GM04504 (cell line): ENCODE data around the gene SHLD2.
"Not testable (repeated sequence)": the region's sequence is repeated elsewhere in the genome, so short reads cannot be mapped to it uniquely, and the experiment has no call there.

Experiments used
- DNase-seq: peaks from one replicate; pipeline ENCODE4 v3.0.0-alpha.2; 2012; ENCODE audit warnings: low read depth

The SHLD2 gene

GRCh38 chr10:87142230-87143108, 47.5 kb downstream of the SHLD2 start:
- peak; percentile 17 for DNase-seq

- DNase-seq, result not testable (repeated sequence)
These were observed 48.1 kb downstream of the SHLD2 start for GRCh38 chr10:87143109-87143418.

GRCh38 chr10:87145598-87145997, 50.6 kb downstream of the SHLD2 start:
- DNase-seq, result not testable (repeated sequence)

- not testable (repeated sequence) for DNase-seq
These were observed 54.1 kb downstream of the SHLD2 start for GRCh38 chr10:87149020-87149609.

- not testable (repeated sequence) for DNase-seq
These were observed 56.5 kb downstream of the SHLD2 start for GRCh38 chr10:87151516-87151915.

- DNase-seq, result not testable (repeated sequence)
These were observed 61.8 kb downstream of the SHLD2 start for GRCh38 chr10:87156841-87157240.

- DNase-seq, result not testable (repeated sequence)
These were observed 62.8 kb downstream of the SHLD2 start for GRCh38 chr10:87157821-87158220.

GRCh38 chr10:87162703-87163293, 67.8 kb downstream of the SHLD2 start:
- not testable (repeated sequence) for DNase-seq

GRCh38 chr10:87163414-87163813, 68.4 kb downstream of the SHLD2 start:
- DNase-seq, result not testable (repeated sequence)

- not testable (repeated sequence) for DNase-seq
These were observed 74.9 kb downstream of the SHLD2 start for GRCh38 chr10:87169857-87170256.

- not testable (repeated sequence) for DNase-seq
These were observed 75.7 kb downstream of the SHLD2 start for GRCh38 chr10:87170705-87171104.

GRCh38 chr10:87171670-87172069, 76.7 kb downstream of the SHLD2 start:
- DNase-seq, result not testable (repeated sequence)

GRCh38 chr10:87172178-87172577, 77.2 kb downstream of the SHLD2 start:
- not testable (repeated sequence) for DNase-seq

- DNase-seq, result not testable (repeated sequence)
These were observed 82.6 kb downstream of the SHLD2 start for GRCh38 chr10:87177587-87177986.

- not testable (repeated sequence) for DNase-seq
These were observed 89.4 kb downstream of the SHLD2 start for GRCh38 chr10:87184421-87184820.

- DNase-seq, result not testable (repeated sequence)
These were observed 91.0 kb downstream of the SHLD2 start for GRCh38 chr10:87186016-87186415.

GRCh38 chr10:87187573-87187972, 92.6 kb downstream of the SHLD2 start:
- DNase-seq, result not testable (repeated sequence)

- not testable (repeated sequence) for DNase-seq
These were observed 96.8 kb downstream of the SHLD2 start for GRCh38 chr10:87191841-87192240.

- peak; percentile 49 for DNase-seq
These were observed 105.9 kb downstream of the SHLD2 start for GRCh38 chr10:87200924-87201323.

- not testable (repeated sequence) for DNase-seq
These were observed 109.8 kb downstream of the SHLD2 start for GRCh38 chr10:87204801-87205200.

- not testable (repeated sequence) for DNase-seq
These were observed 111.9 kb downstream of the SHLD2 start for GRCh38 chr10:87206922-87207321.

GRCh38 chr10:87210309-87210708, 115.3 kb downstream of the SHLD2 start:
- not testable (repeated sequence) for DNase-seq

- DNase-seq, result not testable (repeated sequence)
These were observed 116.8 kb downstream of the SHLD2 start for GRCh38 chr10:87211848-87212247.
